Jurkat, Clone E6-1 (cell line): ENCODE data around the gene STAT4.

Experiments used
- DNase-seq: peaks from one replicate; pipeline ENCODE4 v3.0.0-alpha.2; 2011; ENCODE audit warnings: low read depth, low spot score
- H3K4me3 ChIP-seq: 2 replicates; pipeline ENCODE4 v1.5.1; 2011; ENCODE audit warnings: mild to moderate bottlenecking, low read length, control low read depth, moderate library complexity

STAT4 gene

GRCh38 chr2:191152482-191153240 is 1.9 kb upstream of the STAT4 start:
- no peak for DNase-seq
- H3K4me3 ChIP-seq = no peak overlapping the region

- DNase-seq = no peak
- H3K4me3 ChIP-seq = peak overlapping the region; percentile 65
Measured at GRCh38 chr2:191151331-191151730, 537 bp upstream of the STAT4 start.

- DNase-seq = no peak
- H3K4me3 ChIP-seq = peak overlapping the region; percentile 65
Measured at GRCh38 chr2:191150230-191150599, 579 bp downstream of the STAT4 start.

- DNase-seq = no peak
- H3K4me3 ChIP-seq = no peak overlapping the region
Measured at GRCh38 chr2:191149391-191149790, 1.4 kb downstream of the STAT4 start.

GRCh38 chr2:191148791-191149190 is 2.0 kb downstream of the STAT4 start:
- peak; percentile 77 for DNase-seq
- H3K4me3 ChIP-seq = no peak overlapping the region

DNA sequence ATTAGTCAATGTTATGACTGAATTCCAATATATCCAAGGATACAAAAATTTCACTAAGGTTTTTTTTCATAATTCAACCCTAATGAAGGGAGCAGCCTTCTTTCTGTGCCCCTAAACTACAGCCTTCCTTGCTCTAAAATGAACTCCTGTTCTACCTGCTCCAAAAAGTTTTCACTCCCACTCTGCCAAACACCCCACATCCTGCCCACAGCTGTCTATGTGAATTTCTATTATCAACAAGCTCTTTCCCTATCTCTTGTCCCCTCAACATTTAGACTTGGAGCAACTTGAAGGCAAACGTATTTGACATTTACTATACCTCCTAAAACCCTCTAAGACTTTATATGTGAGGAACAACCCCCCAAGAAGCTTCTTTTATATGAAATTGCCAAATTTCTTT is 2.5 kb downstream of the STAT4 start:
- DNase-seq = no peak
- no peak overlapping the region for H3K4me3 ChIP-seq

- no peak overlapping the region for H3K4me3 ChIP-seq
- no peak for DNase-seq
Measured at GRCh38 chr2:191145769-191146471, 4.9 kb downstream of the STAT4 start.

GRCh38 chr2:191144217-191144616 is 6.6 kb downstream of the STAT4 start:
- DNase-seq = no peak
- no peak overlapping the region for H3K4me3 ChIP-seq

DNA sequence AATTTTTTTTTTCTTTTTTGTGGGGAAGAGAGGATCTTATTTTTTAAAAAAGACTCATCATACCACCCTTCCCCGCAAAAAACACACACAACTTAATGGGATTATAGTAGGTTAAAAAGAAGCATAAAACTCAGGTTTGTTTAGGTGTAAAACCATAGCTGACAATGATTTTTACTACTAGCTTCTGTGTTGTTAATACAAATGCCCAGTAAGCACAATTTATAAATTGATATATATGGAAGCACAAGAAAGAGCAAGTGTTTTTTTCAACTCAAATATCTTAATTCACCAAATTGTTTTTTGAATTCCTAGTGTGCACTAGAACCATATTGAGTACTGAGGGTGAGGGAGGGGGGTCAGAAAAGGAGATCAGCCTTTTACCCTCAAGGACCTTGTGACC is 7.0 kb downstream of the STAT4 start:
- no peak for DNase-seq
- H3K4me3 ChIP-seq = no peak overlapping the region

- no peak overlapping the region for H3K4me3 ChIP-seq
- no peak for DNase-seq
Measured at GRCh38 chr2:191128911-191129304, 21.9 kb downstream of the STAT4 start.

DNA sequence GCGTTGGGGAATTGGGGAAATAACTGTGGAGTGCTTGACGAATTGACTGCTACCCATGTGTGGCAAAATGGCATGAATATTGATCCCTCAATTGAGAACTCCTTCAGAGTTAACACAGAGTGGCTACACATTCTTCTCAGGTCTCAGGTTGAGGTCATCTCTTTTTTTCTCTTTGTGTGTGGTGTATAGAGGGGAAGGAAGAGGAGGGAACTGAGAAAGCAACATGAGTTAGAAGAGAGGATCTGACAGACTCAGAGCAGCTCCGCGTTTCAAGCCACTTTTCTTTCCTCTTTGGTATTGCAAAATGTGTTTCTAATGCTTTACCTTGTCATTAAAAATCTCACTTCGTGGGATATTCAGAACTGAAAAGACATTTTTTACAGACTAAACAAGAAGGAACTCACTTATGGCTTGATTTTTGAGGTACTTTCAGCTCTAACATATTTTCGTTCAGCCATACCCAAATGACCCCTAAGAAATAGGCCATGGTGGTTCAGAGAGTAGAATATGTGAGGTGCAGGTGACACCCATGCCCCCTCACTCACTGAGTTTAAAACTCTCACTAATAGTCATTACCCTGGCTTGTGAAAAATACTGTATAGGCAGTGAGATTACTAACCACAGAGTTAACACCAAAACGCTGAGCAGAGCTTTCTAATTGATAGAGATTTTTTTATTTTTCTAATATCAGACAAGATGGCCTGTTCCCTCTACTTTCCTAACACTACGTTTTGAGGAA is 22.5 kb downstream of the STAT4 start:
- DNase-seq = no peak
- no peak overlapping the region for H3K4me3 ChIP-seq

- DNase-seq = no peak
- no peak overlapping the region for H3K4me3 ChIP-seq
Measured at GRCh38 chr2:191127235-191127634, 23.6 kb downstream of the STAT4 start.

DNA sequence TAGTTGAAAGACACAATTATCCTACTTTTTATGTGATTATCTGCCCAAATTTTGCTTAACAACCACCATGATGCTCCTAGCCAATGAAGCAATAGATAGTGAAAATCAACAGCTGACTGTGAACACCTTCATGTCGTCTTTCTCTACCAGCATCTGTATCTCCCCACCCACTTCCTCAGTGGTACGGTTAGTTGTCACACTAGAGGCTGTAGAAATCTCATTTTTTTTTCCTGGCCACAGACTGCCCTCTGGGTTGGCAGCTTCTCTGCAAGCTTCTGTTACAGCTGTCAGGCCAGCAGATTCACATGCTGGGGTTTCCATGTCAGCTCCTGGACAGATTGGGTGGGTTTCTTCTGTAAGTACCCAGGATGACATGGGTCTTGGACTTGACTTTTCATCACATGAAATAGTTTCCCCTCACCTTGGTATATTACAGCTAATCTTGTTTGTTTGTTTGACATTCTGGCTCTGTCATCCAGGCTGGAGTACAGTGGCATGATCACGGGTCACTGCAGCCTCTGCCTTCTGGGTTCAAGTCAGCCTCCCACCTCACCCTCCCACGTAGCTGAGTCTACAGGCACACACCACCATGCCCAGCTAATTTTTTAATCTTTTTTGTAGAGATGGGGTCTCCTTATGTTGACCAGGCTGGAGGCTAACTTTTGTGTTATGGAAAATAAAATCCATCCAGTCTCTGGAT is 24.3 kb downstream of the STAT4 start:
- peak; percentile 9 for DNase-seq
- no peak overlapping the region for H3K4me3 ChIP-seq

GRCh38 chr2:191125646-191126045 is 25.1 kb downstream of the STAT4 start:
- no peak for DNase-seq
- no peak overlapping the region for H3K4me3 ChIP-seq

GRCh38 chr2:191122638-191123294 is 28.0 kb downstream of the STAT4 start:
- H3K4me3 ChIP-seq = no peak overlapping the region
- DNase-seq = no peak

DNA sequence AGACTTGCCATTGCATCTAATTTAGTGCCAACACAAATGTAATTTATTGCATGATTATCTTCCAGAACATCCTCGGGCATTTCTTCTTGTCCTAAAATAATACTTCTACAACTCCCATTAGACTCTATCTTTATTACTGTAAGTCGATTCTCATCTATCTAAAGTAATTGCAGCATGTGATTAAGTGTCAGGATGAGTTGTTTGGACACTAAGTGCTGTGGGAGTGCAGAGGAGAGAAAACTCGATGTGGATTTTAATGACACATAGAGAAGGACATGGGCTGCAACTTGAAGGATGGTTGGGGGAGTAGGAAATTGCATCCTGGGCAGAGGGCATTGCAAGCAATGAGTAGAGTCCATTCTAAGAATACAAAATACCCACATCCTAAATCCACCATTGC is 33.5 kb downstream of the STAT4 start:
- DNase-seq = no peak

GRCh38 chr2:191115804-191116203 is 35.0 kb downstream of the STAT4 start:
- no peak overlapping the region for H3K4me3 ChIP-seq
- DNase-seq = no peak

More for the DNA sequence above, 33.5 kb downstream of the STAT4 start:
- H3K4me3 ChIP-seq = no peak overlapping the region

DNA sequence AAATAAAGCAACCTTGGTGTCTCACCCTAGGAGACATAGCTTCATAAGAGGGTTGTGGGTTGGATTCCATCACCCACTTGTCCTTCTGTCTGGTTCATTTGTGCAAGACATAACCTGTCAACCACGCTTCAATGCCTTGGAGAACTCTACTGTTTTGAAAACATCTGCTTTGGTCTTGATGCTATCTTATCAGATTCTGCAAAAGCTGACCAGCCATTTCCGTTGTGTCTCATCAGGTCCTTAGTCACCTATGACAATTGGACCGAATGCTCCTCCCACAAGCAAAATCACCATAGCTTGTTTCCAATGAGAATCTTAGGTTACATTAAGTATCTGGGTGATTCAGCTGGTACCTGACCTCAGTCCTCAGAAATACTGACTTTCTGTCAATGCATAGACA is 35.4 kb downstream of the STAT4 start:
- no peak for DNase-seq
- no peak overlapping the region for H3K4me3 ChIP-seq

DNA sequence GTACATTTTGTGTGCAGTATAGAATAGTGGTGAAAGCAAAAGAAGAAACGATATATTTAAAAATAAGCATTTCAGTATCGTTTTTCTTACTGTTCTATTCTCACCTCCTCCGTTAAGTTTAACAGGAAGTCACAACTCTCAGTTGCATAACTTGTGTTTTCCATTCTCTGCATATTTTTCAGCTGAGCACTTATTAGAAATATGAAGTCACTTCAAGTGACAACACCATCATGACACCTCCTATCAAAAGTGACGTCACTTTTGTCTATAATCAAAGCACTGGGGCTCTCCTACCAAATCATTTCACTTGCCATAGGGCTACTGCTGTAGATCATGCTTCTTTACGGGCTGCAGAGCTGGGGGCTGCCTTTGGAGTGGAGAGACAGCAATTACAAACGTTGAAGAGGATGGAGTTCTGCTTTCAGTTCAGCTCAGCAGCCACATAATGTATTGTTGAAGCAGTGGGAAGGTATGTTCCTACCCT is 36.3 kb downstream of the STAT4 start:
- no peak overlapping the region for H3K4me3 ChIP-seq
- no peak for DNase-seq
